Upper lobe of left lung (tissue), 6 donors: ENCODE measurements around the gene PREX1. TPM values are rescaled to one million over a fixed set of nuclear protein-coding genes. Genes with fewer than 3 reads are reported as not detected.

Experiments used
- ATAC-seq, 2 donors: fragments of 200-7000 bp; cut with Tn5 transposase; one replicate each; pipeline ENCODE4 v1.9.1; 2022; ENCODE audit warnings: mild to moderate bottlenecking in 2 of 2, moderate library complexity in 2 of 2; ENCODE audit not compliant: low FRiP score in 2 of 2
- DNase-seq, 2 donors: peaks; one replicate each; pipeline ENCODE4 v3.0.0-alpha.2; 2019 to 2020
- H3K27ac ChIP-seq, 4 donors: fragments of 200-600 bp; sonication (generic); one replicate each; pipeline ENCODE4 v1.5.1; 2016 to 2019
- H3K27me3 ChIP-seq, 4 donors: fragments of 200-600 bp; sonication (generic); one replicate each; pipeline ENCODE4 v1.5.1; 2017 to 2019
- H3K36me3 ChIP-seq, 4 donors: fragments of 200-600 bp; sonication (generic); one replicate each; pipeline ENCODE4 v1.5.1; 2016 to 2019
- H3K4me1 ChIP-seq, 4 donors: fragments of 200-600 bp; sonication (generic); one replicate each; pipeline ENCODE4 v1.5.1; 2018 to 2019
- H3K4me3 ChIP-seq, 4 donors: fragments of 200-600 bp; sonication (generic); one replicate each; pipeline ENCODE4 v1.5.1; 2017 to 2019; ENCODE audit warnings: mild to moderate bottlenecking in 2 of 4, moderate library complexity in 1 of 4
- H3K9me3 ChIP-seq, 4 donors: fragments of 200-600 bp; sonication (generic); one replicate each; pipeline ENCODE4 v1.5.1; 2018 to 2019
- EP300 ChIP-seq, 4 donors: sonication (generic); formaldehyde crosslinking; IDR thresholded peaks; one replicate each; pipeline ENCODE4 v1.5.1; 2017; ENCODE audit warnings: antibody characterized with exemption in 4 of 4, control low read depth in 2 of 4
- POLR2A ChIP-seq, 4 donors: fragments of 450-650 bp; IDR thresholded peaks; one replicate each; pipeline ENCODE4 v1.5.1; 2016 to 2017; ENCODE audit warnings: antibody characterized with exemption in 4 of 4, mild to moderate bottlenecking in 2 of 4
- POLR2AphosphoS5 ChIP-seq, 2 donors: sonication (generic); formaldehyde crosslinking; IDR thresholded peaks; one replicate each; pipeline ENCODE4 v1.5.1; 2017; ENCODE audit warnings: antibody characterized with exemption in 2 of 2
- WGBS, 2 donors: methylation state at CpG; one replicate each; pipeline ENCODE4 v1.1.5; 2017 to 2018; 5-methylcytosine and 5-hydroxymethylcytosine counted together
- total RNA-seq, 6 donors: library from RNA; depleted of rRNA in 4 of 6; stranded (reverse); fragments of >200 nt in 4 of 6; gene quantifications; one replicate each; pipeline versions ENCODE4 v1.1.0 to v1.2.1, GENCODE V29; 2016 to 2021
- TF ChIP-seq, protein P1 (sequence below), 6 experiments: fragments of 450-650 bp in 4 of 6; fragments of 200-600 bp in 2 of 6; sonication (generic) in 2 of 6; IDR thresholded peaks; one replicate each; pipeline ENCODE4 v1.5.1; 2016 to 2019; ENCODE audit warnings: antibody characterized with exemption in 6 of 6
- donor health status: DM: no; HTN: no; CAD: no; lungs with moderate emphysema.
- donor health status: DM: no; HTN: yes; CAD: no; lungs with severe emphysema.

PREX1 gene
- total RNA-seq, 6 donors from 2014 or later = 42.8 to 177 (median 74.6) TPM

DNA sequence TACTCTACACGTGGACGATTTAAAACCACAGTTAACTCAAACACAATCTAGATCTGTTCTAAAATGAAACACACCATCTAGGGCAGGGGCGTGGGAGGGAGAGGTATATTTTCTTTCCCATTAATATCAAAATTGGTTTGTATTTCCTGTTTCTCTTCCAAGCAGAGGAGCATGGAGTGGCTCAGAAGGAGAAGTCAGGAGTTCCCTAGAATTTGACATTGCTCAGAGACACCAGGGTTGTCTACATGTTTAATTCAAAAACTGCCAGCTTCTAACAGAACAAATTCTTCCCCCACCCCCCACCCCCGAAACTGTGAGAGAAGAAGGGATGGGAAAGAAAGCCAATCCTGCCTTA lies 2.3 kb downstream of the PREX1 start:
- ATAC-seq (no peak), DNase-seq (no peak)
- peak overlapping the region; percentile 62 to 86 (median 78) for H3K4me3 ChIP-seq
- peaks cover 30 to 63% (median 48%) of the 10 kb centered on the region in 4 donors for H3K4me1 ChIP-seq
- H3K27ac ChIP-seq = peak overlapping the region; percentile 89 to 95 (median 93)
- H3K9me3 ChIP-seq = no peaks in the 10 kb centered on the region
- TF ChIP-seq, protein P1, sequence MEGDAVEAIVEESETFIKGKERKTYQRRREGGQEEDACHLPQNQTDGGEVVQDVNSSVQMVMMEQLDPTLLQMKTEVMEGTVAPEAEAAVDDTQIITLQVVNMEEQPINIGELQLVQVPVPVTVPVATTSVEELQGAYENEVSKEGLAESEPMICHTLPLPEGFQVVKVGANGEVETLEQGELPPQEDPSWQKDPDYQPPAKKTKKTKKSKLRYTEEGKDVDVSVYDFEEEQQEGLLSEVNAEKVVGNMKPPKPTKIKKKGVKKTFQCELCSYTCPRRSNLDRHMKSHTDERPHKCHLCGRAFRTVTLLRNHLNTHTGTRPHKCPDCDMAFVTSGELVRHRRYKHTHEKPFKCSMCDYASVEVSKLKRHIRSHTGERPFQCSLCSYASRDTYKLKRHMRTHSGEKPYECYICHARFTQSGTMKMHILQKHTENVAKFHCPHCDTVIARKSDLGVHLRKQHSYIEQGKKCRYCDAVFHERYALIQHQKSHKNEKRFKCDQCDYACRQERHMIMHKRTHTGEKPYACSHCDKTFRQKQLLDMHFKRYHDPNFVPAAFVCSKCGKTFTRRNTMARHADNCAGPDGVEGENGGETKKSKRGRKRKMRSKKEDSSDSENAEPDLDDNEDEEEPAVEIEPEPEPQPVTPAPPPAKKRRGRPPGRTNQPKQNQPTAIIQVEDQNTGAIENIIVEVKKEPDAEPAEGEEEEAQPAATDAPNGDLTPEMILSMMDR (IDR thresholded peaks at IDR 0.05) = no peak
- no peak for TF ChIP-seq EP300 (IDR thresholded peaks at IDR 0.05)
- TF ChIP-seq POLR2AphosphoS5 (IDR thresholded peaks at IDR 0.05) = no peak
- peaks cover 0 to 4% (median 0%) of the 10 kb centered on the region in 4 donors for H3K36me3 ChIP-seq
- 28 to 36% methylated on average over 4 of the region's 4 CpGs for WGBS, 2 donors
- H3K27me3 ChIP-seq = peaks cover 0 to 3% (median 0%) of the 10 kb centered on the region in 4 donors

DNA sequence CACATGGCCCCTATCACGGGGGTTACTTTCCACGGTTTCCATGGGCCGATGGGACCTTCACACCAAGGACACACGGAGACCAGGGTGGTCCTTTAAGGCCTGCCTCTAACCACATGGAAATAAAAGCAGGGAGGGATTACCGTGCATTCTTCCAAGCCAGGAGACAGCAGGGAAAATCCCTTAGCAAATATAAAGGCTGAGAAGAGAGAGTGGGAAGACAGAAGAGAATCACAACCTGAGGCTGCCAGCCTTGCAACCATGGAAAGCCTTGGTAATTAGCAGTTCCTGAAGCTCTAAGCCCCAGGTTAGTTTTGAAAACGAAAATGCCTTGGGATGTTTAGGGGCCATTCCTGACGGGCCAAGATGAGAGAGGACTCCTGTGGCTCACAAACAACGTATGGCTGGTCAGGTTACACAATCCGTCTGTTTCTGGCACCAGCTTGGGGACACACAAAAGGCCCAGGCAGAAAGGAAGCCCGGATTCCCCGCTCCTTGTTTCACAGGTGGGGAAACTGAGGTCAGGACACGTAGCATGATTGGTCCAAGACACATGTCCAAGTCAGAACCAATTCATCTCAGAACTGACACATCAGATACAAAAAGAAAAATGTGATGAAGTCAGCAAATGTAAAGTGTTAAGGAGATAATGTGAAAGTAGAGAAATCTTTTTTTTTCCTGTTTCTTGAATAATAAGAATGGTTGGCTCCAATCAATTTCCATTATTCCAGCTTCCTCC lies 2.8 kb downstream of the PREX1 start:
- Histone ChIP-seq H3K4me1 (peaks cover 35 to 68% (median 53%) of the 10 kb centered on the region in 4 donors), H3K9me3 (no peaks in the 10 kb centered on the region), H3K4me3 (peak overlapping the region in 3 of 4 donors; percentile 62 to 86 (median 82)), H3K27me3 (peaks cover 0 to 3% (median 0%) of the 10 kb centered on the region in 4 donors), H3K27ac (peak overlapping the region; percentile 89 to 95 (median 93)), H3K36me3 (peaks cover 0 to 4% (median 0%) of the 10 kb centered on the region in 4 donors)
- 27 to 28% methylated on average over 12 of the region's 12 CpGs for WGBS, 2 donors
- TF ChIP-seq EP300 (IDR thresholded peaks at IDR 0.05) (no peak), POLR2AphosphoS5 (IDR thresholded peaks at IDR 0.05) (no peak), POLR2A (IDR thresholded peaks at IDR 0.05) (no peak)
- TF ChIP-seq, protein P1 (IDR thresholded peaks at IDR 0.05) = no peak
- DNase-seq = no peak
- no peak for ATAC-seq

DNA sequence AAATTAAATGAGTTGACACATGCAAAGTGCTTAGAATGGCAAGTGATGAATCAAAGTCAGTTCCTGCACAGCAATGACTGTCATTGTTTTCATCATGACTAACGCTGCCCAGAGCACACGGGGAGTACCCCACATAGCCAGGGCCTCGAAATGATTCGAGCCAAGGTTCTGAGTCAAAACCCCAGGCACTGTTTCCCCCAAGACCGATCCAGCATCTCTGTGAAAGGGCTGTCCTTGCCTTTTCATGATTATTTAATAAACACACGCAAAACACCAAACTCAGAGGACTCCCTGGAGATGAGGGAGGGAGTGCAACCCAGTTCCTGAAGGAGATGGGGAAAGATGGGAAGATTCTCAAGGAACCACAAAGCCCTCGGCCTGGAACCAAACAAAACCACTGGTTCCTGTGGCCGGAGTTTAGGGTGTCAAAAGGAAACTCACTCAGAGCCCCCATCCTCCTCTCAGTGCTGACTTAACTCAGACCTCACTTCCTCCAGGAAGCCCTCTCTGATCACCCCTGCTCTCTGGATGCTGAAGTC lies 3.8 kb downstream of the PREX1 start:
- H3K36me3 ChIP-seq = peaks cover 0 to 9% (median 0%) of the 10 kb centered on the region in 4 donors
- TF ChIP-seq POLR2A (IDR thresholded peaks at IDR 0.05) = no peak
- peak in 1 of 2 donors; percentile 30 for TF ChIP-seq POLR2AphosphoS5 (IDR thresholded peaks at IDR 0.05)
- ATAC-seq (no peak), DNase-seq (no peak)
- H3K9me3 ChIP-seq = no peaks in the 10 kb centered on the region
- peaks cover 0 to 3% (median 0%) of the 10 kb centered on the region in 4 donors for H3K27me3 ChIP-seq
- peaks cover 42 to 78% (median 60%) of the 10 kb centered on the region in 4 donors for H3K4me1 ChIP-seq
- H3K4me3 ChIP-seq = peak overlapping the region in 3 of 4 donors; percentile 62 to 86 (median 82)
- peak overlapping the region; percentile 89 to 95 (median 93) for H3K27ac ChIP-seq
- 33 to 38% methylated on average over 8 of the region's 8 CpGs for WGBS, 2 donors

DNA sequence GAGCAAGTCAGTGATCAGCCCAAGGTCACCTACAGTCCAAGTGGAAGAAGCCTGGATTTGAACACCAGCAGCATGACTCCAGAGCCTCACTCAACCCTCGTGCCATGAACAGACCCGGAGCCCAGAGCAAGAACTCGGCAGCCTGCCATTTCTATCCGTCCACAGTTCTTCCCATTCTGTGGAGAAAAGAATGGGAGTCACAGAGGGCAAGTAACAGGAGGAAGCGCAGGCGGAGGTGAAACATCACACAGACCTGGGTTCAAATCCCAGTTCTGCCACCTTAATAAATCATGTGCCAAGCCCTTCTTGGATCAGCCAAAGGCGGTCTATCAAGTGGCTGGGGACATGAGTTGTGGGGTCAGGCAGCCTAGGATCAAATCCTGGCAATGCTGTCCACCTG lies 4.3 kb downstream of the PREX1 start:
- H3K4me3 ChIP-seq = peak overlapping the region in 3 of 4 donors; percentile 0 to 86 (median 62)

More for the DNA sequence above, 4.3 kb downstream of the PREX1 start:
- Histone ChIP-seq H3K27me3 (peaks cover 0 to 3% (median 0%) of the 10 kb centered on the region in 4 donors), H3K36me3 (peaks cover 0 to 9% (median 0%) of the 10 kb centered on the region in 4 donors), H3K9me3 (no peaks in the 10 kb centered on the region), H3K27ac (peak overlapping the region; percentile 89 to 95 (median 93)), H3K4me1 (peaks cover 44 to 78% (median 61%) of the 10 kb centered on the region in 4 donors)
- WGBS, 2 donors = 74 to 79% methylated on average over 6 to 7 of the region's 7 CpGs
- ATAC-seq = no peak
- no peak for TF ChIP-seq POLR2AphosphoS5 (IDR thresholded peaks at IDR 0.05)
- TF ChIP-seq POLR2A (IDR thresholded peaks at IDR 0.05) = no peak
- TF ChIP-seq, protein P1 (IDR thresholded peaks at IDR 0.05) = no peak
- TF ChIP-seq EP300 (IDR thresholded peaks at IDR 0.05) = no peak
- no peak for DNase-seq
